ENCODE results near the gene PRKCH. TPM values are rescaled to one million over a fixed set of nuclear protein-coding genes. Genes with fewer than 3 reads are reported as not detected.

PRKCH gene
- total and polyA plus RNA-seq, 9 of the 15 experiments (the other 6 are each of a cell fraction or from before 2014, with no cell fraction given): 0.61 to 4.4 (median 4.0) TPM

- ChIA-PET CTCF (ENCODE audit: low intra/inter-chr PET ratio) (no interaction called here), POLR2A (no interaction called here)
- H3K4me2 ChIP-seq (ENCODE audit: insufficient read depth, low read length): no peak overlapping the region
- no peaks in the 10 kb centered on the region for H3K9me1 ChIP-seq (ENCODE audit: control insufficient read depth, insufficient read depth, low read length)
- H3K4me3 ChIP-seq: no peak overlapping the region
- WGBS (ENCODE audit: insufficient coverage, low coverage, missing lambda C conversion rate): 28% methylated on average over 2 of the region's 2 CpGs
- no peak overlapping the region for H3K27ac ChIP-seq (ENCODE audit: extremely low read depth, low read depth, low read length)
- ATAC-seq: no peak
- peaks cover 9 to 32% of the 10 kb centered on the region in 2 experiments; a peak in 3 of 5 replicates for H3K4me1 ChIP-seq (replicated peaks in 1 of 2; ENCODE audit: control insufficient read depth in 2 of 2, insufficient read depth in 2 of 2, low read length in 2 of 2)
- H2AFZ ChIP-seq (ENCODE audit: low read depth, low read length): no peak overlapping the region
- no peak for FAIRE-seq
- H3K9me3 ChIP-seq (replicated peaks; ENCODE audit: control insufficient read depth, insufficient read depth, low read depth, low read length): no peaks in the 10 kb centered on the region
- intact Hi-C loops (cut with micrococcal nuclease): no loop called here
- no peak overlapping the region for H3K9ac ChIP-seq (ENCODE audit: insufficient read depth in 1 of 2, low read depth in 2 of 2, low read length in 2 of 2)
- BruUV-seq (replicated peaks): no TSS peak
- no peaks in the 10 kb centered on the region for H4K20me1 ChIP-seq (replicated peaks; ENCODE audit: control insufficient read depth, insufficient read depth, low read length)
- H3K27me3 ChIP-seq (ENCODE audit: control insufficient read depth in 2 of 2, insufficient read depth in 2 of 2, low read length in 2 of 2): no peaks in the 10 kb centered on the region
- peaks cover 3% of the 10 kb centered on the region; the same call in 1 of the 3 replicates for H3K79me2 ChIP-seq (ENCODE audit: control insufficient read depth, insufficient read depth, low read length)
- no peaks in the 10 kb centered on the region for H3K36me3 ChIP-seq (ENCODE audit: control insufficient read depth, insufficient read depth, low read length)
- no peak for DNase-seq (ENCODE audit: extremely low read depth in 1 of 4, low spot score in 3 of 4)
- in situ Hi-C loops (cut with MboI): no loop called here
- TF ChIP-seq GTF2B (IDR thresholded peaks at IDR 0.05; ENCODE audit: extremely low read depth, insufficient read length) (no peak), IRF9 (tag; IDR thresholded peaks at IDR 0.05) (no peak), U2AF2 (optimal IDR thresholded peaks at IDR 0.05; ENCODE audit: low read depth, low read length) (no peak), BHLHE40 (IDR thresholded peaks at IDR 0.05; ENCODE audit: low read length) (no peak), BACH1 (tag; IDR thresholded peaks at IDR 0.05) (no peak), SRSF7 (optimal IDR thresholded peaks at IDR 0.05; ENCODE audit: low read depth, low read length) (no peak), DPF2 (IDR thresholded peaks at IDR 0.05) (no peak), STAT5A (IDR thresholded peaks at IDR 0.05; ENCODE audit: borderline replicate concordance, low read length) (no peak), RBM15 (IDR thresholded peaks at IDR 0.05; ENCODE audit: insufficient read depth, low read length) (no peak), SMARCC2 (IDR thresholded peaks at IDR 0.05; ENCODE audit: low read depth) (no peak), ZNF589 (CRISPR knock-in tag; IDR thresholded peaks at IDR 0.05; ENCODE audit: low read depth) (no peak), MYC (IDR thresholded peaks at IDR 0.05; ENCODE audit: low read depth, low read length) (no peak), MYC (CRISPR knock-in tag; IDR thresholded peaks at IDR 0.05; ENCODE audit: borderline replicate concordance, low read depth) (no peak), CCAR2 (IDR thresholded peaks at IDR 0.05; ENCODE audit: low read depth, low read length) (no peak), HMGN3 (IDR thresholded peaks at IDR 0.05; ENCODE audit: borderline replicate concordance, extremely low read depth, insufficient read length, low read depth, low read length) (no peak), TRIM24 (IDR thresholded peaks at IDR 0.05) (no peak), TARDBP (IDR thresholded peaks at IDR 0.05) (no peak)
These were observed 23.7 kb downstream of the PRKCH start for GRCh38 chr14:61345151-61345482.
